GM12891 (cell line): ENCODE data around the gene PLCB1.

Source experiments
- POLR2A ChIP-seq: IDR thresholded peaks from 2 replicates; pipeline ENCODE4 v1.6.1; 2011; ENCODE audit warnings: low read depth, low read length, control low read depth
- POLR2AphosphoS5 ChIP-seq: IDR thresholded peaks from 2 replicates; pipeline ENCODE4 v1.6.1; 2011; ENCODE audit warnings: low read depth, low read length, control low read depth

GRCh38 chr20:8242827-8243724 lies 111.0 kb downstream of the PLCB1 start:
- TF ChIP-seq POLR2AphosphoS5 (no peak), POLR2A (no peak)
